HCT116 (cell line): Measurements from ENCODE around the gene CDON. TPM values are rescaled to one million over a fixed set of nuclear protein-coding genes. Genes with fewer than 3 reads are reported as not detected.

Experiments used
- ATAC-seq: fragments of 200-7000 bp; cut with Tn5 transposase; 2 replicates; pipeline ENCODE4 v1.9.1; 2020; ENCODE audit warnings: mild to moderate bottlenecking, moderate library complexity
- BruUV-seq: library from RNA; stranded (reverse); fragments of 400-500 nt; replicated peaks from 2 replicates; lab custom pipeline; 2021; lab: Mats Ljungman, UMichigan
- CTCF ChIA-PET: fragments of 300-600 bp; sonication (Branson Sonifier 250); formaldehyde crosslinking; loops from one replicate; lab custom pipeline; 2021; ENCODE audit warnings: antibody characterized with exemption; lab: Charles Lee
- POLR2A ChIA-PET: fragments of 300-600, 350-600 bp; sonication (Branson Sonifier 250); formaldehyde crosslinking; loops from one replicate; lab custom pipeline; 2021; ENCODE audit warnings: antibody characterized with exemption; lab: Charles Lee
- RAD21 ChIA-PET, 2 experiments: fragments of 300-600 bp; sonication (Branson Sonifier 250); formaldehyde crosslinking; loops; one replicate each; lab custom pipeline; 2023; ENCODE audit warnings: low total read pairs in 2 of 2; ENCODE audit not compliant: uncharacterized antibody in 2 of 2, unreplicated experiment in 2 of 2, low non-redundant PET in 1 of 2; lab: Charles Lee
- DNase-seq: peaks from one replicate; pipeline ENCODE4 v3.0.0-alpha.2; 2010; ENCODE audit warnings: low read depth, low spot score
- H2AFZ ChIP-seq: fragments of 200-600 bp; shearing (Covaris generic), sonication (generic); 2 replicates; pipeline ENCODE4 v1.6.1; 2017; ENCODE audit warnings: low read depth, mixed run types, mixed read lengths, antibody characterized with exemption, low read length; ENCODE audit not compliant: poor library complexity, severe bottlenecking
- H3K27ac ChIP-seq: 2 replicates; pipeline ENCODE4 v1.5.1; 2012; ENCODE audit warnings: low read depth, low read length
- H3K27me3 ChIP-seq: fragments of 200-600 bp; sonication (generic); 2 replicates; pipeline ENCODE4 v1.6.1; 2016; ENCODE audit warnings: mixed run types, low read length, mixed read lengths; ENCODE audit not compliant: insufficient read depth
- H3K36me3 ChIP-seq, 2 experiments: fragments of 200-500 bp in 1 of 2; fragments of 200-600 bp in 1 of 2; sonication (Bioruptor generic) in 1 of 2; sonication (generic) in 1 of 2; 2 replicates each; pipeline versions ENCODE4 v1.5.1 to v1.6.1; 2014 to 2016; ENCODE audit warnings: low read length in 2 of 2, inconsistent platforms in 1 of 2, mixed read lengths in 1 of 2, mixed run types in 1 of 2; ENCODE audit not compliant: insufficient read depth in 2 of 2, control insufficient read depth in 1 of 2
- H3K4me1 ChIP-seq, 2 experiments: fragments of 200-600 bp in 1 of 2; sonication (generic) in 1 of 2; 2 replicates each; pipeline versions ENCODE4 v1.5.1 to v1.6.1; 2012 to 2017; ENCODE audit warnings: low read length in 2 of 2, inconsistent platforms in 1 of 2, mild to moderate bottlenecking in 1 of 2, mixed read lengths in 1 of 2, mixed run types in 1 of 2, moderate library complexity in 1 of 2; ENCODE audit not compliant: insufficient read depth in 2 of 2, control insufficient read depth in 1 of 2
- H3K4me2 ChIP-seq: fragments of 200-600 bp; sonication (generic); 2 replicates; pipeline ENCODE4 v1.6.1; 2017; ENCODE audit warnings: mixed run types, low read length, mixed read lengths
- H3K4me3 ChIP-seq, 2 experiments: fragments of 200-600 bp in 1 of 2; sonication (generic) in 1 of 2; replicated peaks in 1 of 2; 2 replicates each; pipeline ENCODE4 v1.5.1; 2011 to 2016; ENCODE audit warnings: low read length in 2 of 2, control low read depth in 1 of 2, low read depth in 1 of 2, mild to moderate bottlenecking in 1 of 2, mixed read lengths in 1 of 2, mixed run types in 1 of 2
- H3K79me2 ChIP-seq: fragments of 200-600 bp; sonication (generic); 2 replicates; pipeline ENCODE4 v1.6.1; 2017; ENCODE audit warnings: mild to moderate bottlenecking, mixed run types, low read length, moderate library complexity, mixed read lengths; ENCODE audit not compliant: insufficient read depth
- H3K9ac ChIP-seq: fragments of 200-600 bp; sonication (generic); 2 replicates; pipeline ENCODE4 v1.6.1; 2016; ENCODE audit warnings: low read length, mixed read lengths
- H3K9me2 ChIP-seq: fragments of 200-600 bp; sonication (generic), shearing (Covaris generic); 2 replicates; pipeline ENCODE4 v1.6.1; 2017; ENCODE audit warnings: mixed run types, mild to moderate bottlenecking, moderate library complexity; ENCODE audit not compliant: insufficient read depth
- H3K9me3 ChIP-seq, 2 experiments: fragments of 200-500 bp in 1 of 2; fragments of 200-600 bp in 1 of 2; sonication (Bioruptor generic) in 1 of 2; sonication (generic) in 1 of 2; 2 replicates each; pipeline ENCODE4 v1.6.1; 2014 to 2017; ENCODE audit warnings: low read length in 2 of 2, mixed read lengths in 2 of 2, inconsistent platforms in 1 of 2, low read depth in 1 of 2, mild to moderate bottlenecking in 1 of 2, mixed run types in 1 of 2, moderate library complexity in 1 of 2; ENCODE audit not compliant: control insufficient read depth in 1 of 2, insufficient read depth in 1 of 2
- H4K20me1 ChIP-seq: fragments of 200-600 bp; sonication (generic), shearing (Covaris generic); 2 replicates; pipeline ENCODE4 v1.6.1; 2017; ENCODE audit warnings: mixed run types, mild to moderate bottlenecking, moderate library complexity; ENCODE audit not compliant: insufficient read depth
- CEBPB ChIP-seq: IDR thresholded peaks from 2 replicates; pipeline ENCODE4 v1.6.1; 2012; ENCODE audit warnings: low read depth
- ELF1 ChIP-seq: IDR thresholded peaks from 2 replicates; pipeline ENCODE4 v1.6.1; 2012; ENCODE audit warnings: low read depth, borderline replicate concordance
- EZH2 ChIP-seq: fragments of 200-600 bp; sonication (generic); IDR thresholded peaks from 2 replicates; pipeline ENCODE4 v1.6.1; 2017; ENCODE audit warnings: antibody characterized with exemption, mixed run types
- FOSL1 ChIP-seq: IDR thresholded peaks from 2 replicates; pipeline ENCODE4 v1.6.1; 2012; ENCODE audit warnings: low read depth
- JUND ChIP-seq: IDR thresholded peaks from 2 replicates; pipeline ENCODE4 v1.6.1; 2012
- SP1 ChIP-seq: IDR thresholded peaks from 2 replicates; pipeline ENCODE4 v1.6.1; 2012; ENCODE audit warnings: low read depth
- YY1 ChIP-seq: IDR thresholded peaks from 2 replicates; pipeline ENCODE4 v1.6.1; 2011; ENCODE audit warnings: low read length, low read depth, moderate library complexity, mild to moderate bottlenecking; ENCODE audit not compliant: insufficient replicate concordance; ENCODE audit errors: extremely low read depth
- ZNF274 ChIP-seq: fragments of 200-500 bp; sonication (Bioruptor generic); IDR thresholded peaks from 2 replicates; pipeline ENCODE4 v1.6.1; 2014; ENCODE audit warnings: mild to moderate bottlenecking, low read depth, low read length, inconsistent platforms
- intact Hi-C: fragments of 100-400 bp; cut with micrococcal nuclease; formaldehyde crosslinking; loops from 2 replicates; pipeline ENCODE4 v1.10.0; 2022
- total RNA-seq: library from RNA; stranded (reverse); gene quantifications from one replicate; pipeline ENCODE4 v1.2.1, GENCODE V29; 2021; ENCODE audit not compliant: unreplicated experiment
- TF ChIP-seq, protein P1 (sequence below): IDR thresholded peaks from 2 replicates; pipeline ENCODE4 v1.6.1; 2012; ENCODE audit warnings: low read depth

CDON gene
- total RNA-seq, 1 experiment from 2014 or later = 16.9 TPM

DNA sequence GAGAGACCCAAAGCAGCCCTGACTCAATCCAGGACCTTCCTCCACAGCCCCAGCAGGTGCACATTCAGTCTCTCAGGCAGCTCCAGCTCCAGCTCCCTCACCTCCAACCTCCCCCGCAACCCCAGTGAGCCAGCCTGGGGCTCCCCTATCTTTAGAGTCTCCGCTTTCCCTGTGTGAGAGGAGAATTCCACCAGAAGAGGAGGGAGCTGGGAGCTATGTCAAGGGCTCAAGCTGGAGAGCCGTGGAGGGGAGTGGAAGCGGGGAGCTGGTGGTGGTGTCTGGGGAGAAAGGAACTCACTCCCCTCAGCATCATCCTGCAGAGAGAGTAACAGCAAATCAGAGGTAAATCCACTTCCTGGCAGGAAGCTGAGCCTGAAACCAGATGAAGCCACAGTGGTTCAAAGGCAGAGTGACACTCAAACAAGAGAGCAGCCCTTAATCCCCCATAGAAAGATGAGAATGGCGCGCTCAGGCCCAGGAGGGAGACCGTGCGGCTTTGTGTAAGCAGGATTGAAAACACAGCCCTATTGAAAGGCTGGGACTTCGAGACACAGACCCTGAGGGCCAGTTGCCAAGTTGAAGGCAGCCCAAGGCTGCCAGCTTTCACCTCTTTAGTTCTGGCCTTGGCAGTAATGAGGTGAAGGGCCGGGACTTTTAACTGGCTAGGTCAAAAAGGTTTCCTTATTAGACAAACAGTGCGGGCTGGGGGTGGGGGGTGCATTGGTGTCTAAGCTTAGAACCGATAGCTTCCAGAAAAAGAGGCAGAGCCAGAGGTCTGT lies 21.4 kb upstream of the CDON start:
- H3K4me1 ChIP-seq = peaks cover 0 to 18% of the 10 kb centered on the region in 2 experiments; a peak in 3 of 4 replicates
- TF ChIP-seq CEBPB (no peak), EZH2 (no peak), ZNF274 (no peak), YY1 (no peak), JUND (no peak), FOSL1 (no peak), ELF1 (no peak), SP1 (no peak)
- TF ChIP-seq, protein P1, sequence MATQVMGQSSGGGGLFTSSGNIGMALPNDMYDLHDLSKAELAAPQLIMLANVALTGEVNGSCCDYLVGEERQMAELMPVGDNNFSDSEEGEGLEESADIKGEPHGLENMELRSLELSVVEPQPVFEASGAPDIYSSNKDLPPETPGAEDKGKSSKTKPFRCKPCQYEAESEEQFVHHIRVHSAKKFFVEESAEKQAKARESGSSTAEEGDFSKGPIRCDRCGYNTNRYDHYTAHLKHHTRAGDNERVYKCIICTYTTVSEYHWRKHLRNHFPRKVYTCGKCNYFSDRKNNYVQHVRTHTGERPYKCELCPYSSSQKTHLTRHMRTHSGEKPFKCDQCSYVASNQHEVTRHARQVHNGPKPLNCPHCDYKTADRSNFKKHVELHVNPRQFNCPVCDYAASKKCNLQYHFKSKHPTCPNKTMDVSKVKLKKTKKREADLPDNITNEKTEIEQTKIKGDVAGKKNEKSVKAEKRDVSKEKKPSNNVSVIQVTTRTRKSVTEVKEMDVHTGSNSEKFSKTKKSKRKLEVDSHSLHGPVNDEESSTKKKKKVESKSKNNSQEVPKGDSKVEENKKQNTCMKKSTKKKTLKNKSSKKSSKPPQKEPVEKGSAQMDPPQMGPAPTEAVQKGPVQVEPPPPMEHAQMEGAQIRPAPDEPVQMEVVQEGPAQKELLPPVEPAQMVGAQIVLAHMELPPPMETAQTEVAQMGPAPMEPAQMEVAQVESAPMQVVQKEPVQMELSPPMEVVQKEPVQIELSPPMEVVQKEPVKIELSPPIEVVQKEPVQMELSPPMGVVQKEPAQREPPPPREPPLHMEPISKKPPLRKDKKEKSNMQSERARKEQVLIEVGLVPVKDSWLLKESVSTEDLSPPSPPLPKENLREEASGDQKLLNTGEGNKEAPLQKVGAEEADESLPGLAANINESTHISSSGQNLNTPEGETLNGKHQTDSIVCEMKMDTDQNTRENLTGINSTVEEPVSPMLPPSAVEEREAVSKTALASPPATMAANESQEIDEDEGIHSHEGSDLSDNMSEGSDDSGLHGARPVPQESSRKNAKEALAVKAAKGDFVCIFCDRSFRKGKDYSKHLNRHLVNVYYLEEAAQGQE = no peak

More for the DNA sequence above, 21.4 kb upstream of the CDON start:
- ChIA-PET CTCF (no interaction called here), RAD21 (no interaction called here), POLR2A (no interaction called here)
- intact Hi-C loops = no loop called here
- Histone ChIP-seq H2AFZ (no peak overlapping the region), H3K9ac (no peak overlapping the region), H3K4me2 (no peak overlapping the region), H3K36me3 (no peaks in the 10 kb centered on the region), H3K4me3 (no peak overlapping the region), H3K9me2 (no peaks in the 10 kb centered on the region), H3K27me3 (no peaks in the 10 kb centered on the region), H4K20me1 (no peaks in the 10 kb centered on the region), H3K27ac (no peak overlapping the region), H3K9me3 (no peaks in the 10 kb centered on the region), H3K79me2 (no peaks in the 10 kb centered on the region)
- ATAC-seq = no peak
- BruUV-seq = no TSS peak
- no peak for DNase-seq
